Measurements from ENCODE around the gene PCMTD2. TPM values are rescaled to one million over a fixed set of nuclear protein-coding genes. Genes with fewer than 3 reads are reported as not detected.

Gene PCMTD2
- polyA plus RNA-seq (2013, experiment 1 of 2; ENCODE audit: insufficient read length), result 24.6 TPM
- 25.0 TPM for polyA plus RNA-seq (2013, experiment 2 of 2; ENCODE audit: insufficient read length)

GRCh38 chr20:64255361-64256281, at the start of gene PCMTD2:
TSS of gene PCMTD2 (plus strand) at chr20:64255748. CDS start at chr20:64259966, 4,218 bp downstream.
- DNase-seq, result peak; percentile 87

GRCh38 chr20:64206614-64207013, 48.9 kb upstream of the PCMTD2 start:
- DNase-seq, result no peak

GRCh38 chr20:64207641-64208590, 47.6 kb upstream of the PCMTD2 start:
- DNase-seq, result no peak

- DNase-seq, result no peak
Measured at GRCh38 chr20:64209148-64209547, 46.4 kb upstream of the PCMTD2 start.

- DNase-seq, result no peak
Measured at GRCh38 chr20:64210656-64211369, 44.7 kb upstream of the PCMTD2 start.

- DNase-seq, result no peak
Measured at GRCh38 chr20:64211874-64212658, 43.5 kb upstream of the PCMTD2 start.

- DNase-seq, result no peak
Measured at GRCh38 chr20:64212755-64213154, 42.8 kb upstream of the PCMTD2 start.

- DNase-seq, result no peak
Measured at GRCh38 chr20:64214113-64214512, 41.4 kb upstream of the PCMTD2 start.

GRCh38 chr20:64214952-64215351, 40.6 kb upstream of the PCMTD2 start:
- no peak for DNase-seq

GRCh38 chr20:64216036-64216435, 39.5 kb upstream of the PCMTD2 start:
- DNase-seq, result no peak

GRCh38 chr20:64216910-64217309, 38.6 kb upstream of the PCMTD2 start:
- no peak for DNase-seq

GRCh38 chr20:64217539-64218221, 37.9 kb upstream of the PCMTD2 start:
- DNase-seq, result no peak

- no peak for DNase-seq
Measured at GRCh38 chr20:64219202-64219601, 36.3 kb upstream of the PCMTD2 start.

GRCh38 chr20:64219730-64220129, 35.8 kb upstream of the PCMTD2 start:
- DNase-seq, result no peak

GRCh38 chr20:64220420-64220819, 35.1 kb upstream of the PCMTD2 start:
- no peak for DNase-seq

- DNase-seq, result no peak
Measured at GRCh38 chr20:64220891-64221527, 34.5 kb upstream of the PCMTD2 start.

GRCh38 chr20:64222291-64222735, 33.2 kb upstream of the PCMTD2 start:
- DNase-seq, result no peak

- no peak for DNase-seq
Measured at GRCh38 chr20:64222851-64223525, 32.6 kb upstream of the PCMTD2 start.

GRCh38 chr20:64223526-64224067, 32.0 kb upstream of the PCMTD2 start:
- DNase-seq, result peak; percentile 27

Measured in fibroblast of skin of scalp (primary cell).